CD4-positive, alpha-beta memory T cell (primary cell): Measurements from ENCODE around the gene FAM78A. TPM values are rescaled to one million over a fixed set of nuclear protein-coding genes. Genes with fewer than 3 reads are reported as not detected.

Experiments used
- CTCF ChIA-PET: fragments of 350-600 bp; sonication (Branson Sonifier 250); formaldehyde crosslinking; loops from one replicate; lab custom pipeline; 2021; ENCODE audit warnings: inconsistent platforms; ENCODE audit not compliant: partially characterized antibody; lab: Charles Lee
- POLR2A ChIA-PET: fragments of 350-600 bp; sonication (Branson Sonifier 250); formaldehyde crosslinking; loops from one replicate; lab custom pipeline; 2021; ENCODE audit not compliant: partially characterized antibody; lab: Charles Lee
- DNase-seq, 5 donors: peaks; one replicate each; pipeline versions ENCODE4 v3.0.0 to v3.0.0-alpha.2; 2020 to 2022; ENCODE audit warnings: mixed read lengths in 1 of 5
- H3K27ac ChIP-seq: one replicate; pipeline ENCODE4 v1.7.0; 2013; ENCODE audit warnings: low read depth, low read length
- H3K27me3 ChIP-seq: 2 replicates; pipeline ENCODE4 v1.7.0; 2013; ENCODE audit warnings: mild to moderate bottlenecking, low read length, moderate library complexity; ENCODE audit not compliant: insufficient read depth
- H3K36me3 ChIP-seq: 2 replicates; pipeline ENCODE4 v1.7.0; 2013; ENCODE audit warnings: mild to moderate bottlenecking, low read length, moderate library complexity; ENCODE audit not compliant: insufficient read depth
- H3K4me1 ChIP-seq: 2 replicates; pipeline ENCODE4 v1.7.0; 2013; ENCODE audit warnings: mild to moderate bottlenecking, low read length, moderate library complexity; ENCODE audit not compliant: insufficient read depth
- H3K4me3 ChIP-seq, 2 donors: one replicate each; pipeline ENCODE4 v1.7.0; 2013; ENCODE audit warnings: low read length in 2 of 2, mild to moderate bottlenecking in 1 of 2
- H3K9me3 ChIP-seq, 2 donors: one replicate each; pipeline ENCODE4 v1.7.0; 2013; ENCODE audit warnings: low read length in 2 of 2, control low read depth in 1 of 2; ENCODE audit not compliant: control insufficient read depth in 1 of 2
- H3K27ac Mint-ChIP-seq, 7 donors: one replicate each; pipeline ENCODE4 v1.8.0; 2020 to 2021; ENCODE audit warnings: mixed read lengths in 7 of 7, mild to moderate bottlenecking in 6 of 7, inconsistent platforms in 3 of 7, moderate library complexity in 3 of 7
- H3K27me3 Mint-ChIP-seq, 2 donors: one replicate each; pipeline ENCODE4 v1.8.0; 2020 to 2021; ENCODE audit warnings: mixed read lengths in 2 of 2
- H3K36me3 Mint-ChIP-seq, 2 donors: one replicate each; pipeline ENCODE4 v1.8.0; 2020 to 2021; ENCODE audit warnings: mixed read lengths in 2 of 2, inconsistent platforms in 1 of 2, mild to moderate bottlenecking in 1 of 2
- H3K4me1 Mint-ChIP-seq, 4 donors: one replicate each; pipeline ENCODE4 v1.8.0; 2020 to 2021; ENCODE audit warnings: mixed read lengths in 4 of 4, mild to moderate bottlenecking in 1 of 4
- H3K4me3 Mint-ChIP-seq, 8 donors: one replicate each; pipeline ENCODE4 v1.8.0; 2020 to 2021; ENCODE audit warnings: mixed read lengths in 8 of 8, mild to moderate bottlenecking in 7 of 8, moderate library complexity in 6 of 8, inconsistent platforms in 3 of 8
- H3K9me3 Mint-ChIP-seq, 8 donors: one replicate each; pipeline ENCODE4 v1.8.0; 2020 to 2021; ENCODE audit warnings: mixed read lengths in 8 of 8, mild to moderate bottlenecking in 5 of 8, inconsistent platforms in 3 of 8, moderate library complexity in 1 of 8
- intact Hi-C: fragments of 100-400 bp; cut with micrococcal nuclease; formaldehyde crosslinking; loops from one replicate; pipeline ENCODE4 v1.15.1; 2023
- polyA plus RNA-seq, 2 donors: library from polyadenylated mRNA; unstranded; fragments of 300-500 nt; fragmentation: Illumina TruSeq; gene quantifications; one replicate each; pipeline ENCODE4 v1.2.3, GENCODE V29; 2021
- total RNA-seq, 2 experiments: library from RNA; stranded (reverse); gene quantifications; one replicate each; pipeline ENCODE4 v1.2.3, GENCODE V29; 2021

FAM78A gene
- total and polyA plus RNA-seq, 4 experiments from 2014 or later = 5.5 to 93.5 (median 61.3) TPM

- no peak overlapping the region for H3K4me3 Mint-ChIP-seq
- H3K4me1 Mint-ChIP-seq = peaks cover under 1 to 13% (median 2%) of the 10 kb centered on the region in 4 donors
- H3K27me3 Mint-ChIP-seq = no peaks in the 10 kb centered on the region
- Histone ChIP-seq H3K36me3 (no peaks in the 10 kb centered on the region), H3K4me1 (peaks cover 3% of the 10 kb centered on the region), H3K27me3 (no peaks in the 10 kb centered on the region), H3K9me3 (no peaks in the 10 kb centered on the region), H3K4me3 (no peak overlapping the region), H3K27ac (no peak overlapping the region)
- no peaks in the 10 kb centered on the region for H3K9me3 Mint-ChIP-seq
- ChIA-PET POLR2A (no interaction called here), CTCF (interaction anchor here (0.8 to 1.4 kb wide), 3 partner anchors 49 to 109 kb away, joined by 3 read pairs; no protein-coding TSS in a partner anchor)
- no peak for DNase-seq
- no peak overlapping the region for H3K27ac Mint-ChIP-seq
- intact Hi-C loops = no loop called here
- no peaks in the 10 kb centered on the region for H3K36me3 Mint-ChIP-seq
These were observed 11.0 kb upstream of the FAM78A start for GRCh38 chr9:131287359-131287758.

GRCh38 chr9:131284856-131285255 lies 8.5 kb upstream of the FAM78A start:
- Histone ChIP-seq H3K36me3 (no peaks in the 10 kb centered on the region), H3K27me3 (no peaks in the 10 kb centered on the region), H3K27ac (no peak overlapping the region), H3K4me3 (no peak overlapping the region), H3K9me3 (no peaks in the 10 kb centered on the region), H3K4me1 (peaks cover 11% of the 10 kb centered on the region)
- CTCF ChIA-PET = interaction anchor here (1.3 to 1.5 kb wide), 2 partner anchors 21 to 106 kb away, joined by 3 to 5 read pairs; no protein-coding TSS in a partner anchor
- no peak overlapping the region for H3K4me3 Mint-ChIP-seq
- no peaks in the 10 kb centered on the region for H3K36me3 Mint-ChIP-seq
- DNase-seq = no peak
- POLR2A ChIA-PET = no interaction called here
- H3K4me1 Mint-ChIP-seq = peaks cover 9 to 22% (median 10%) of the 10 kb centered on the region in 4 donors
- no peaks in the 10 kb centered on the region for H3K9me3 Mint-ChIP-seq
- no peak overlapping the region for H3K27ac Mint-ChIP-seq
- intact Hi-C loops = no loop called here
- H3K27me3 Mint-ChIP-seq = peaks cover 2 to 3% of the 10 kb centered on the region in 2 donors

GRCh38 chr9:131282688-131283422 lies 6.5 kb upstream of the FAM78A start:
- Mint-ChIP-seq H3K9me3 (no peaks in the 10 kb centered on the region), H3K4me3 (peak overlapping the region in 5 of 8 donors; percentile 9 to 83 (median 68)), H3K4me1 (peaks cover 22 to 41% (median 26%) of the 10 kb centered on the region in 4 donors), H3K27ac (peak overlapping the region in 1 of 7 donors; percentile 83), H3K27me3 (peaks cover 2 to 3% of the 10 kb centered on the region in 2 donors), H3K36me3 (peaks cover 0 to 3% of the 10 kb centered on the region in 2 donors)
- ChIA-PET POLR2A (interaction anchor here (17.7 kb wide), 1 partner anchor 21 kb away, joined by 1324 read pairs; no protein-coding TSS in a partner anchor), CTCF (interaction anchor here (1.2 kb wide), 1 partner anchor 54 kb away, joined by 4 read pairs; no protein-coding TSS in a partner anchor)
- Histone ChIP-seq H3K9me3 (no peaks in the 10 kb centered on the region), H3K36me3 (no peaks in the 10 kb centered on the region), H3K27ac (no peak overlapping the region), H3K27me3 (no peaks in the 10 kb centered on the region), H3K4me1 (peaks cover 27% of the 10 kb centered on the region), H3K4me3 (no peak overlapping the region)
- DNase-seq = no peak
- intact Hi-C loops = no loop called here

- Histone ChIP-seq H3K9me3 (no peaks in the 10 kb centered on the region), H3K4me1 (peaks cover 27% of the 10 kb centered on the region), H3K4me3 (no peak overlapping the region), H3K27me3 (no peaks in the 10 kb centered on the region), H3K36me3 (no peaks in the 10 kb centered on the region), H3K27ac (no peak overlapping the region)
- ChIA-PET POLR2A (interaction anchor here (0.6 to 17.7 kb wide), 3 partner anchors 20 to 104 kb away, joined by 3 to 1324 read pairs (median 4); no protein-coding TSS in a partner anchor), CTCF (interaction anchor here (1.4 kb wide), 1 partner anchor 54 kb away, joined by 5 read pairs; no protein-coding TSS in a partner anchor)
- Mint-ChIP-seq H3K9me3 (no peaks in the 10 kb centered on the region), H3K27ac (peak overlapping the region in 2 of 7 donors; percentile 13 to 83), H3K4me3 (peak overlapping the region in 6 of 8 donors; percentile 25 to 79 (median 54)), H3K36me3 (peaks cover 0 to 3% of the 10 kb centered on the region in 2 donors), H3K27me3 (peaks cover 2 to 3% of the 10 kb centered on the region in 2 donors), H3K4me1 (peaks cover 22 to 41% (median 26%) of the 10 kb centered on the region in 4 donors)
- intact Hi-C loops = no loop called here
- no peak for DNase-seq
These were observed 5.9 kb upstream of the FAM78A start for GRCh38 chr9:131282175-131282574.

GRCh38 chr9:131281119-131281965 lies 5.0 kb upstream of the FAM78A start:
- DNase-seq = no peak
- ChIA-PET CTCF (interaction anchor here (1.4 kb wide), 1 partner anchor 55 kb away, joined by 5 read pairs; no protein-coding TSS in a partner anchor), POLR2A (interaction anchor here (0.6 to 17.7 kb wide), 3 partner anchors 19 to 103 kb away, joined by 3 to 1324 read pairs (median 4); no protein-coding TSS in a partner anchor)
- H3K27ac ChIP-seq = no peak overlapping the region
- H3K4me1 ChIP-seq = peaks cover 27% of the 10 kb centered on the region
- H3K27ac Mint-ChIP-seq = peak overlapping the region in 1 of 7 donors; percentile 56
- no peaks in the 10 kb centered on the region for H3K36me3 ChIP-seq
- peaks cover 2 to 3% of the 10 kb centered on the region in 2 donors for H3K27me3 Mint-ChIP-seq
- H3K4me1 Mint-ChIP-seq = peaks cover 22 to 42% (median 26%) of the 10 kb centered on the region in 4 donors
- H3K9me3 ChIP-seq = no peaks in the 10 kb centered on the region
- H3K36me3 Mint-ChIP-seq = peaks cover under 1 to 4% of the 10 kb centered on the region in 2 donors
- intact Hi-C loops = no loop called here
- no peaks in the 10 kb centered on the region for H3K27me3 ChIP-seq
- H3K9me3 Mint-ChIP-seq = no peaks in the 10 kb centered on the region
- peak overlapping the region in 6 of 8 donors; percentile 18 to 79 (median 56) for H3K4me3 Mint-ChIP-seq
- H3K4me3 ChIP-seq = no peak overlapping the region

- Histone ChIP-seq H3K27ac (no peak overlapping the region), H3K9me3 (no peaks in the 10 kb centered on the region), H3K36me3 (no peaks in the 10 kb centered on the region), H3K4me3 (no peak overlapping the region), H3K27me3 (no peaks in the 10 kb centered on the region), H3K4me1 (peaks cover 27% of the 10 kb centered on the region)
- Mint-ChIP-seq H3K4me3 (no peak overlapping the region), H3K27me3 (peaks cover 2 to 3% of the 10 kb centered on the region in 2 donors), H3K36me3 (peaks cover 8 to 11% of the 10 kb centered on the region in 2 donors), H3K4me1 (peaks cover 22 to 49% (median 26%) of the 10 kb centered on the region in 4 donors), H3K9me3 (no peaks in the 10 kb centered on the region), H3K27ac (peak overlapping the region in 1 of 7 donors; percentile 10)
- CTCF ChIA-PET = interaction anchor here (1.1 to 1.4 kb wide), 2 partner anchors 56 to 102 kb away, joined by 4 to 5 read pairs; no protein-coding TSS in a partner anchor
- no peak for DNase-seq
- POLR2A ChIA-PET = interaction anchor here (0.6 to 17.7 kb wide), 5 partner anchors 19 to 102 kb away, joined by 3 to 1324 read pairs (median 4); no protein-coding TSS in a partner anchor
- intact Hi-C loops = no loop called here
These were observed 4.3 kb upstream of the FAM78A start for GRCh38 chr9:131280660-131281059.
